ENCODE data around the gene BLVRA.

Gene BLVRA

DNA sequence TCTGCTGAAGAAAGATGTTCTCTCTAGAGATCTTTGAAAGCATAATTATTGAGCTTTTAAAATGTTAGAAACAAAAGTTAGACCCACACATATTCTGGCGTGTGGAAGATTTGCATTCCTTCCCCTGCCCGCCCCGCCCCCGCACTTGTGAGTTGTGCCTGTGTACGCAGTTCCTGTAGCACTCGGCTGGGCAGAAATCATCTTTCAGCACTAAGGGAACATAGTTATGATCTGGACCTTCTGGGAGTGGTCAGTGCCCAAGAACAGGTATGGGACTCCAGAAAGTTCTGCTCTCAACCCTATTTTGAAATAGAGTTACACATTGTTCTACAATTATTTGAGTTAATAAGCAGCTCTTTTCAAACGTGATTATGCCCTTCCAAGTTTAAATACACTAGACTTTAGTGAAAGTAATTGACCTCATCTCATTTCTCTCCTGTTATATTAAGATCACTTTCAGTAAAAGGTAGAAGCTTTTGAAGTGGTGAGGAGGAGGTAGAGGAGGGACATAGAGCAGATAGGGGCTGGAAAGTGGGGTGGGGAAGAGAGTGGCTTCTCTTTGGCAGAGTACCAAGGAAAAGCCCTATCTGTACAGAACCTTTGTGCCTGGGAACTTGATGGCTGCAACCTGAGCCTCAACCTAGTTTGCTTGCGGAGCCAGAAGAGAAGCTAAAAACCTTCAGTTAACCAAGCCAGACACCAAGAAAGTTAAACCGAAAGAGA, 5.7 kb downstream of the BLVRA start:
- TF ChIP-seq, protein P1, sequence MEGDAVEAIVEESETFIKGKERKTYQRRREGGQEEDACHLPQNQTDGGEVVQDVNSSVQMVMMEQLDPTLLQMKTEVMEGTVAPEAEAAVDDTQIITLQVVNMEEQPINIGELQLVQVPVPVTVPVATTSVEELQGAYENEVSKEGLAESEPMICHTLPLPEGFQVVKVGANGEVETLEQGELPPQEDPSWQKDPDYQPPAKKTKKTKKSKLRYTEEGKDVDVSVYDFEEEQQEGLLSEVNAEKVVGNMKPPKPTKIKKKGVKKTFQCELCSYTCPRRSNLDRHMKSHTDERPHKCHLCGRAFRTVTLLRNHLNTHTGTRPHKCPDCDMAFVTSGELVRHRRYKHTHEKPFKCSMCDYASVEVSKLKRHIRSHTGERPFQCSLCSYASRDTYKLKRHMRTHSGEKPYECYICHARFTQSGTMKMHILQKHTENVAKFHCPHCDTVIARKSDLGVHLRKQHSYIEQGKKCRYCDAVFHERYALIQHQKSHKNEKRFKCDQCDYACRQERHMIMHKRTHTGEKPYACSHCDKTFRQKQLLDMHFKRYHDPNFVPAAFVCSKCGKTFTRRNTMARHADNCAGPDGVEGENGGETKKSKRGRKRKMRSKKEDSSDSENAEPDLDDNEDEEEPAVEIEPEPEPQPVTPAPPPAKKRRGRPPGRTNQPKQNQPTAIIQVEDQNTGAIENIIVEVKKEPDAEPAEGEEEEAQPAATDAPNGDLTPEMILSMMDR (IDR thresholded peaks at IDR 0.05; ENCODE audit: control insufficient read depth, insufficient read depth, low read depth, low read length, missing control alignments): no peak
- no peak for DNase-seq (ENCODE audit: low read depth)
- H3K4me3 ChIP-seq (ENCODE audit: control insufficient read depth, low read depth, low read length): no peak overlapping the region

DNA sequence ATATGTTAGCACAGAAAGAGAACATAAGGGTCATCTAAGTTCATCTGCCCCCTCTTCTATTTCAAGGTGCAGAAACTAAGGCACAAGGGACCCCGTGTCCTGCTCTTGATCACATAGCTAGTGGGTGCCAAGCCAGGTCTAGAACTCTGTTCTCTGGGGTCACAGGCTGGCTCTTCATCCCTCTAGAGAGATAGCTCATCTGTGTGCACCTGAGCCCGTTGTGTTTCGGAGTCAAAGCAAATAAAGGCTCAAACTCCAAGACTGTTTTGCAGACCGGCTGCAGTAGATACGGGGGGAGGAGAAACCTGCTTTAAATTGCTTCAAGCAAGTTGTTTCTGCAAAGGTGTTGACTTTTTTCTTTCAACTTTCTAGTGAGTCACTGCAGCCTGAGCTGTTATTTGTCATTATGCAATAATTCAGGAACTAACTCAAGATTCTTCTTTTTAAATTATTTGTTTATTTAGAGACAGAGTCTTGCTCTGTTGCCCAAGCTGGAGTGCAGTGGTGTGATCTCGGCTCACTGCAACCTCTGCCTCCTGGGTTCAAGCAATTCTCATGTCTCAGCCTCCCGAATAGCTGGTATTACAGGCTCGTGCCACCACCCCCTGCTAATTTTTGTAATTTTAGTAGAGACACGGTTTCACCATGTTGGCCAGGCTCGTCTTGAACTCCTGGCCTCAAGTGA, 6.5 kb downstream of the BLVRA start:
- no peak for DNase-seq (ENCODE audit: low read depth)
- H3K4me3 ChIP-seq (ENCODE audit: control insufficient read depth, low read depth, low read length): no peak overlapping the region
- TF ChIP-seq, protein P1 (IDR thresholded peaks at IDR 0.05; ENCODE audit: control insufficient read depth, insufficient read depth, low read depth, low read length, missing control alignments): no peak

DNA sequence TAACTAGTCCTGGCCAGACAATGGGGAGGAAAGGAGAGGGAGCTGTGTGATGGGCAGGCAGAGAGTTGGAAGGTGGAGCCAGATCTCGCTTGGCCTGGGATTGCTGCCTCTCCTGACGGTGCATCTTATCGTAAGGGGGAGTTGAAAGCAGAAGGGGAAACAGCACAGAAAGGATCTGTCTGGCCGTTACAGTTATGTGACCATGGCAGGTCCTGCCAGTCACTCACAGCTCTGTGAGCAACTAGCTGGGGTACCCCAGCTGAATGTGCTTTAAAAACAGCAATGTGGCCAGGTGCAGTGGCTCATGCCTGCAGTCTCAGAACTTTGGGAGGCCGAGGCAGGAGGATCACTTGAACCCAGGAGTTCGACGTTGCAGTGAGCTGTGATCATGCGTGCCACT, 8.1 kb downstream of the BLVRA start:
- no peak for DNase-seq (ENCODE audit: low read depth)
- TF ChIP-seq, protein P1 (IDR thresholded peaks at IDR 0.05; ENCODE audit: control insufficient read depth, insufficient read depth, low read depth, low read length, missing control alignments): no peak
- no peak overlapping the region for H3K4me3 ChIP-seq (ENCODE audit: control insufficient read depth, low read depth, low read length)

DNA sequence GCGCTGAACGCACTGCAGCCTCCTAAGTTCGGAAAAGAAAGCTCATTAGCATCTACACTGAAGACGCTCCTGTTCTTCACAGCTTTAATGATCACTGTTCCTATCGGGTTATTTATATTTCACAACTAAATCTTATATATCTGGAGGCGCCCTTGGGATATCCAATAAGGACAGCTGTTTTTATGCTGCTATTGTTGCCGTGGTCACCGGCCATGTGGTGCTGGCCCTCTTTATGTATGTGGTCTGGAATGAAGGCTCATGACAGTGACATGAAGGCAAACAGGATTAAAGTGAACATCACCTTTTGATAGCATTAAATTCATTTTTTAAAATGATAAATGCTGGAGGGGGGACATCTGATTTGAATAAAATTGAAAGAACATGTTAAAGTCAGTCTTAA, 8.8 kb downstream of the BLVRA start:
- no peak overlapping the region for H3K4me3 ChIP-seq (ENCODE audit: control insufficient read depth, low read depth, low read length)
- DNase-seq (ENCODE audit: low read depth): no peak
- TF ChIP-seq, protein P1 (IDR thresholded peaks at IDR 0.05; ENCODE audit: control insufficient read depth, insufficient read depth, low read depth, low read length, missing control alignments): no peak

DNA sequence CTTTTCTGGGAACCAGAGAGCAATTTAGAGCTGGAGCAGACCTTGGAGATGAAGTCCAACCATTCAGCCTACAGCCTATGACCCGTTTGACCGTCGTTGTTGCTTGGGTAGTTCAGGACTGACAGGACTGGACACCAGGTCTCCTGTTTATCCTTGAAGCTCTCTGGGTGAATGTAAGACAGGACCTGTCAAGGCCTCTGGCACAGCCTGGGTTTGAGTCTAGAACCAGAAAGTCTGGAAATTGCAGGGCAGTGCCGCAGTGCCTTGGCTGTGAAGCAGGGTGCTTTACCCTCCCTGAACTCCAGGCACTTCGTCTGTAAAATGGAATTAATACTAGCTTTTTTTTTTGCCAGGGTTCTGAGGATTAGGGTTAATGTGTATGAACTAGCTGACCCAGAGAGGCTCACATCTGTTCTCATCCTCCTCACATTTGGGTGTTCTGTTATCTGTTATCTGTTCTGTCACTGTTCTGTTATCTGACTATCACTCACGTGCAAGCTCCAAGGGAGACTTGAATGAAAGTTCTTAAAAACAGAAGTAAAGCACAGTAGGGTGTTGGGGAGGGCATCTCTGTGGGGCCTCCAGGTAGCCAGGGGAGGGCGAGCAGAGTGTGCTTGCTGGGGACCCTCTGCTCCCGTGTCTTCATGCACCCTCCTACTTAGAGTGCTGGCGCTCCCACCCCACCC, 9.9 kb downstream of the BLVRA start:
- H3K4me3 ChIP-seq (ENCODE audit: control insufficient read depth, low read depth, low read length): no peak overlapping the region
- DNase-seq (ENCODE audit: low read depth): no peak
- TF ChIP-seq, protein P1 (IDR thresholded peaks at IDR 0.05; ENCODE audit: control insufficient read depth, insufficient read depth, low read depth, low read length, missing control alignments): no peak

DNA sequence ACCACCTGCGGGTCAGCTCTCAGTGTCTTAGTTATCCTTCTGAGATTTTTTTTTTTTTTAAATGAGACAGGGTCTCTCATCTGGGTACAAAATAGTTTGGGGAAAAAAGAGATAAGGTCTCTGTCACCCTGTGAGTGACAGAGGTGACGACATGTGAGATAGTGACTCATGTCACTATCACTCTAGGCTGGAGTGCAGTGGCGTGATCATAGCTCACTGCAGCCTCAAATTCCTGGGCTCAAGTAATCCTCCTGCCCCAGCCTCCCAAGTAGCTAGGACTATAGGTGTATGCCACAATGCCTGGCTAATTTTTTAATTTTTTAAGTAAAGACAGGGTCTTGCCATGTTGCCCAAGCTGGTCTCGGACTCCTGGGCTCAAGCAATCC, 10.4 kb downstream of the BLVRA start:
- no peak for DNase-seq (ENCODE audit: low read depth)
- H3K4me3 ChIP-seq (ENCODE audit: control insufficient read depth, low read depth, low read length): no peak overlapping the region
- TF ChIP-seq, protein P1 (IDR thresholded peaks at IDR 0.05; ENCODE audit: control insufficient read depth, insufficient read depth, low read depth, low read length, missing control alignments): no peak

Data from AG09309 (cell line).